SK-N-SH treated with all-trans-retinoic acid at 6 μM for 48 hours (cell line): ENCODE data around the gene NUP205.
A peak's percentile ranks its signal among the peaks of the same experiment; 100 is the strongest.
"Not testable (repeated sequence)": the region's sequence is repeated elsewhere in the genome, so short reads cannot be mapped to it uniquely, and the experiment has no call there.

Experiments
- ATAC-seq: fragments of 200-7000 bp; cut with Tn5 transposase; 3 replicates; pipeline ENCODE4 v1.9.1; 2020; ENCODE audit warnings: mild to moderate bottlenecking, moderate library complexity
- CSDC2 ChIP-seq: fragments of 250-450 bp; sonication (Bioruptor Pico); IDR thresholded peaks from 2 replicates; pipeline ENCODE4 v1.5.0; 2020; ENCODE audit warnings: mild to moderate bottlenecking, moderate library complexity
- CSRNP3 ChIP-seq: fragments of 250-450 bp; sonication (Bioruptor Pico); IDR thresholded peaks from 2 replicates; pipeline ENCODE4 v1.5.1; 2021; ENCODE audit warnings: mild to moderate bottlenecking, moderate library complexity
- ESRRG ChIP-seq: fragments of 250-450 bp; sonication (Bioruptor Pico); IDR thresholded peaks from 2 replicates; pipeline ENCODE4 v1.6.1; 2021; ENCODE audit warnings: mild to moderate bottlenecking
- ISL1 ChIP-seq: fragments of 250-450 bp; sonication (Bioruptor Pico); IDR thresholded peaks from 2 replicates; pipeline ENCODE4 v2.1.2; 2022; ENCODE audit warnings: mild to moderate bottlenecking, moderate library complexity
- PATZ1 ChIP-seq: fragments of 250-450 bp; sonication (Bioruptor Pico); IDR thresholded peaks from 2 replicates; pipeline ENCODE4 v1.8.0; 2020; ENCODE audit warnings: mild to moderate bottlenecking, moderate library complexity, borderline replicate concordance
- POU6F1 ChIP-seq: fragments of 250-450 bp; sonication (Bioruptor Pico); IDR thresholded peaks from 2 replicates; pipeline ENCODE4 v1.8.0; 2021; ENCODE audit warnings: low read depth, mild to moderate bottlenecking, moderate library complexity, borderline replicate concordance
- PPARA ChIP-seq: fragments of 250-450 bp; sonication (Bioruptor Pico); IDR thresholded peaks from 2 replicates; pipeline ENCODE4 v1.5.0; 2020; ENCODE audit warnings: mild to moderate bottlenecking, borderline replicate concordance
- TCF4 ChIP-seq: fragments of 250-450 bp; sonication (Bioruptor Pico); IDR thresholded peaks from 2 replicates; pipeline ENCODE4 v1.8.0; 2021; ENCODE audit warnings: mild to moderate bottlenecking, moderate library complexity, borderline replicate concordance
- TSHZ2 ChIP-seq: fragments of 250-450 bp; sonication (Bioruptor Pico); IDR thresholded peaks from 2 replicates; pipeline ENCODE4 v1.5.0; 2020; ENCODE audit warnings: mild to moderate bottlenecking, moderate library complexity
- ZC3H10 ChIP-seq: fragments of 250-450 bp; sonication (Bioruptor Pico); IDR thresholded peaks from 2 replicates; pipeline ENCODE4 v1.5.1; 2021; ENCODE audit warnings: mild to moderate bottlenecking, moderate library complexity
- ZFP3 ChIP-seq: fragments of 250-450 bp; sonication (Bioruptor Pico); IDR thresholded peaks from 2 replicates; pipeline ENCODE4 v1.5.0; 2020; ENCODE audit warnings: mild to moderate bottlenecking, moderate library complexity

Gene NUP205

GRCh38 chr7:135666156-135666555 lies 108.4 kb downstream of the NUP205 start:
- no peak for ATAC-seq
- TF ChIP-seq PATZ1 (CRISPR knock-in tag) = no peak
- TF ChIP-seq ZFP3 (CRISPR knock-in tag) = no peak
- no peak for TF ChIP-seq ESRRG (CRISPR knock-in tag)
- no peak for TF ChIP-seq CSRNP3
- no peak for TF ChIP-seq ISL1

- no peak for TF ChIP-seq CSDC2 (CRISPR knock-in tag)
- ATAC-seq = no peak
These were observed 109.1 kb downstream of the NUP205 start for GRCh38 chr7:135666846-135667245.

GRCh38 chr7:135667626-135668025 lies 109.9 kb downstream of the NUP205 start:
- ATAC-seq = not testable (repeated sequence)

GRCh38 chr7:135668852-135669395 lies 111.2 kb downstream of the NUP205 start:
- not testable (repeated sequence) for ATAC-seq

- no peak for TF ChIP-seq TCF4 (CRISPR knock-in tag)
- ATAC-seq = peak; percentile 12; the same call in 2 of the 3 replicates
These were observed 112.1 kb downstream of the NUP205 start for GRCh38 chr7:135669774-135670173.

GRCh38 chr7:135670179-135670578 lies 112.5 kb downstream of the NUP205 start:
- peak; percentile 49 for ATAC-seq
- TF ChIP-seq TSHZ2 (CRISPR knock-in tag) = no peak

- peak; percentile 88 for ATAC-seq
- no peak for TF ChIP-seq ZC3H10 (CRISPR knock-in tag)
- no peak for TF ChIP-seq PATZ1 (CRISPR knock-in tag)
- no peak for TF ChIP-seq POU6F1 (CRISPR knock-in tag)
- no peak for TF ChIP-seq CSDC2 (CRISPR knock-in tag)
- TF ChIP-seq CSRNP3 = no peak
- no peak for TF ChIP-seq PPARA (CRISPR knock-in tag)
These were observed 115.0 kb downstream of the NUP205 start for GRCh38 chr7:135672560-135673359.
